Thoracic aorta (tissue), 2 donors: ENCODE measurements around the gene NARS2. TPM values are rescaled to one million over a fixed set of nuclear protein-coding genes. Genes with fewer than 3 reads are reported as not detected.

Experiments used
- ATAC-seq: fragments of 150-250 bp; one replicate; pipeline ENCODE4 v1.8.0; 2017; ENCODE audit warnings: low read depth; ENCODE audit not compliant: insufficient number of reproducible peaks, low FRiP score
- DNase-seq: peaks from one replicate; pipeline ENCODE4 v3.0.0-alpha.2; 2020; ENCODE audit warnings: low spot score
- H3K27ac ChIP-seq, 2 donors: fragments of 200-600 bp; sonication (generic); 1 replicate in 1 of 2; 2 replicates in 1 of 2; pipeline ENCODE4 v1.5.1; 2016; ENCODE audit warnings: mild to moderate bottlenecking in 2 of 2, moderate library complexity in 2 of 2
- H3K27me3 ChIP-seq: fragments of 200-600 bp; sonication (generic); replicated peaks from 2 replicates; pipeline ENCODE4 v1.6.0; 2016; ENCODE audit warnings: mild to moderate bottlenecking; ENCODE audit not compliant: insufficient read depth
- H3K36me3 ChIP-seq: fragments of 200-600 bp; sonication (generic); one replicate; pipeline ENCODE4 v1.5.1; 2016
- H3K4me1 ChIP-seq, 2 donors: fragments of 200-600 bp; sonication (generic); 1 replicate in 1 of 2; 2 replicates in 1 of 2; pipeline versions ENCODE4 v1.5.1 to v1.6.0; 2016; ENCODE audit warnings: low read depth in 2 of 2, mild to moderate bottlenecking in 1 of 2; ENCODE audit not compliant: control insufficient read depth in 1 of 2
- H3K4me3 ChIP-seq: fragments of 200-600 bp; sonication (generic); 2 replicates; pipeline ENCODE4 v1.5.1; 2016; ENCODE audit warnings: mild to moderate bottlenecking
- H3K9me3 ChIP-seq: fragments of 200-600 bp; sonication (generic); 2 replicates; pipeline ENCODE4 v1.5.1; 2016
- total RNA-seq, 2 donors: library from RNA; depleted of rRNA; stranded (reverse); fragments of >200 nt; gene quantifications; one replicate each; pipeline versions ENCODE4 v1.1.0 to v1.2.3, GENCODE V29; 2016
- TF ChIP-seq, protein P1 (sequence below): fragments of 200-600 bp; sonication (generic); IDR thresholded peaks from one replicate; pipeline ENCODE4 v1.5.1; 2019; ENCODE audit warnings: antibody characterized with exemption

The NARS2 gene
- total RNA-seq, 2 donors from 2014 or later = 5.6 to 9.2 TPM

DNA sequence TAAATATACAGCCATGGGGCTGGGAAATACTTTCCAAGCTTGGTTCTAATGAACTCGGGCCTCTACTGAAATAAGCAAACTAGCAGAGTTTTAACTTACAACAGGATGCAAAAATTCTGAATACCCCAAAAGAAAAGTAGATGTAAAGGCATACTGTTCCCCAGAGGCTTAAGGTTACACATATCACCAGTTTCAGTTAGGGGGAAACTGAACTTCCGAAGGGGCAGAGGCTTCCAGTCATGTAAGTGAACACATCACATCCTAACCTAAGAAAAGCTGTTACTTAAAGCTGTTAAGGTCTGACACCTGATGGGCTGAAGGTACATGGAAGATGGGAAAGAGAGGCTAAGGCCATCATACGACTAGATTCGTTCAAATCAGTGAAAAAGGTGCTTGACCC is 159.3 kb downstream of the NARS2 start:
- Histone ChIP-seq H3K4me1 (peaks cover 10 to 47% of the 10 kb centered on the region in 2 donors), H3K9me3 (peaks cover 2% of the 10 kb centered on the region), H3K4me3 (no peak overlapping the region), H3K36me3 (peaks cover under 1% of the 10 kb centered on the region), H3K27ac (peak overlapping the region; percentile 46 to 97), H3K27me3 (no peaks in the 10 kb centered on the region)
- TF ChIP-seq, protein P1, sequence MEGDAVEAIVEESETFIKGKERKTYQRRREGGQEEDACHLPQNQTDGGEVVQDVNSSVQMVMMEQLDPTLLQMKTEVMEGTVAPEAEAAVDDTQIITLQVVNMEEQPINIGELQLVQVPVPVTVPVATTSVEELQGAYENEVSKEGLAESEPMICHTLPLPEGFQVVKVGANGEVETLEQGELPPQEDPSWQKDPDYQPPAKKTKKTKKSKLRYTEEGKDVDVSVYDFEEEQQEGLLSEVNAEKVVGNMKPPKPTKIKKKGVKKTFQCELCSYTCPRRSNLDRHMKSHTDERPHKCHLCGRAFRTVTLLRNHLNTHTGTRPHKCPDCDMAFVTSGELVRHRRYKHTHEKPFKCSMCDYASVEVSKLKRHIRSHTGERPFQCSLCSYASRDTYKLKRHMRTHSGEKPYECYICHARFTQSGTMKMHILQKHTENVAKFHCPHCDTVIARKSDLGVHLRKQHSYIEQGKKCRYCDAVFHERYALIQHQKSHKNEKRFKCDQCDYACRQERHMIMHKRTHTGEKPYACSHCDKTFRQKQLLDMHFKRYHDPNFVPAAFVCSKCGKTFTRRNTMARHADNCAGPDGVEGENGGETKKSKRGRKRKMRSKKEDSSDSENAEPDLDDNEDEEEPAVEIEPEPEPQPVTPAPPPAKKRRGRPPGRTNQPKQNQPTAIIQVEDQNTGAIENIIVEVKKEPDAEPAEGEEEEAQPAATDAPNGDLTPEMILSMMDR = no peak
- ATAC-seq (no peak), DNase-seq (no peak)

DNA sequence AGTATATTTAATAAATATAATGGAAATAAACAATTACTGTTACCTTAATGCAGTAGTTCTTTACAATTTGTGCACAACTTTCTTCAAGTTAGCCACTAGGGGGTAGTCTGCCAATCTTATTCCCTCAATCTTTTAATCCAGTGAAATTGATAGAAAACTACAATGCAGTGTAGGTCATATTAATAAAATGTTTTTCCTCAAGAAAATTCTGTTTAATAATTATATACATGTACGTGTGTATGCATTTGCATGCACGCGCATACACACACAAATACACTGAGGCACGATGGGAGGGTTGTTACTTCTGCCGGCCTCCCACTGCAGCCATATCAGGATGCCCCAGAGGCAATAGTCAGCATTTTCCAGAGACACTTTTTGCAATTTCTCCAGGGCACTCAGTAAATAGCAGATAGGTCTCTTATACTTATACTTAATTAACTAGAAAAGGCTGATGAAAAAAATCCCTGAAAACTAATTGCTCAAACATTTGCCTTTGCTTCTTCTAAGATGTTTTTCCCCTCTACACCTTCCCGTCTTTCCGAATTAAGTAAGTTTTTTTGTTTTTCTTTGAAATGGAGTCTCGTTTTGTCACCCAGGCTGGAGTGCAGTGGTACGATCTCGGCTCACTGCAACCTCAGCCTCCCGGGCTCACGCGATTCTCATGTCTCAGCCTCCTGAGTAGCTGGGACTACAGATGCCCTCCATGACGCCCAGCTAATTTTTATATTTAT is 160.2 kb downstream of the NARS2 start:
- Histone ChIP-seq H3K4me3 (no peak overlapping the region), H3K36me3 (peaks cover 3% of the 10 kb centered on the region), H3K4me1 (peaks cover 4 to 38% of the 10 kb centered on the region in 2 donors), H3K27ac (no peak overlapping the region), H3K27me3 (no peaks in the 10 kb centered on the region), H3K9me3 (peaks cover 10% of the 10 kb centered on the region)
- TF ChIP-seq, protein P1 = peak; percentile 46
- ATAC-seq = no peak
- no peak for DNase-seq

DNA sequence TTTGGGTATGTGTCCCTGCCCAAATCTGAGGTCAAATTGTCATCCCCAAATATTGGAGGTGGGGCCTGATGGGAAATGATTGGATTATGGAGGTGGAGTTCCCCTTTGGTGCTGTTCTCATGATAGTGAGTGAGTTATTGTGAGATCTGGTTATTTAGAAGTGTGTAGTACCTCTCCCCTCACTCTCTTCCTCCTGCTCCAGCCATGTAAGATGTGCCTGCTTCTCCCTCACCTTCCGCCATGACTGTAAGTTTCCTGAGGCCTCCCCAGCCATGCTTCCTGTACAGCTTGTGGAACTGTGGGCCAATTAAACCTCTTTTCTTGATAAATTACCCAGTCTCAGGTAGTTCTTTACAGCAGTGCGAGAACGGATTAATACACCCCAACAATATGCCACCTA is 166.0 kb downstream of the NARS2 start:
- ATAC-seq = no peak
- Histone ChIP-seq H3K27me3 (no peaks in the 10 kb centered on the region), H3K36me3 (peaks cover 3% of the 10 kb centered on the region), H3K4me1 (peaks cover 4 to 5% of the 10 kb centered on the region in 2 donors), H3K27ac (no peak overlapping the region), H3K4me3 (no peak overlapping the region), H3K9me3 (peaks cover 10% of the 10 kb centered on the region)
- TF ChIP-seq, protein P1 = no peak
- no peak for DNase-seq

DNA sequence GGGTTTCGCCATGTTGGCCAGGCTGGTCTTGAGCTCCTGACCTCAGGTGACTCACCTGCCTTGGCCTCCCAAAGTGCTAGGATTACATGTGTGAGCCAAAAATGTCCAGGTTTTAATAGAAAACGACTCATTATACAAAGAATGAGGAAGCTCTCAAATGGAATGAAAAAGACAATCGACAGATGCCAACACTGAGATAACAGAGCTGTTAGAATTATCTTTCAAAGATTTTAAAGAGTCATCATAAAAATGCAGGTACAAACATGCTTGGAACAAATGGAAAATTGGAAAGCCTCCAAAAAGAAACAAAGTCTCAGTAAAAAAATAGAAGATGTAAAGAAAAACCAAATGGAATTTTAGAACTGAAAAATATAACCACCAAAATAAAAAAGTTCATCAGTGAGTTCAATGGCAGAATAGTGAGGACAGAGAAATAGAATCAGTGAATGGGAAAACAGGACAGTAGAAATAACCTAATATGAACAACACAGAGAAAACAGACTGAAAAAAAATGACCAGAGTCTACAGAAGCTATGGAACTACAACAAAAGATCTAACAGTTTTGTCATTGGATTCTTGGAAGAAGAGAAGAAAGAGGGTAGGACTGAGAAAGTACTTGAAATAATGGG is 168.0 kb downstream of the NARS2 start:
- no peak overlapping the region for H3K4me3 ChIP-seq
- H3K27me3 ChIP-seq = no peaks in the 10 kb centered on the region
- H3K36me3 ChIP-seq = peaks cover 3% of the 10 kb centered on the region
- H3K9me3 ChIP-seq = peaks cover 10% of the 10 kb centered on the region
- ATAC-seq (no peak), DNase-seq (no peak)
- TF ChIP-seq, protein P1 = no peak
- peaks cover 5 to 7% of the 10 kb centered on the region in 2 donors for H3K4me1 ChIP-seq
- H3K27ac ChIP-seq = no peak overlapping the region

DNA sequence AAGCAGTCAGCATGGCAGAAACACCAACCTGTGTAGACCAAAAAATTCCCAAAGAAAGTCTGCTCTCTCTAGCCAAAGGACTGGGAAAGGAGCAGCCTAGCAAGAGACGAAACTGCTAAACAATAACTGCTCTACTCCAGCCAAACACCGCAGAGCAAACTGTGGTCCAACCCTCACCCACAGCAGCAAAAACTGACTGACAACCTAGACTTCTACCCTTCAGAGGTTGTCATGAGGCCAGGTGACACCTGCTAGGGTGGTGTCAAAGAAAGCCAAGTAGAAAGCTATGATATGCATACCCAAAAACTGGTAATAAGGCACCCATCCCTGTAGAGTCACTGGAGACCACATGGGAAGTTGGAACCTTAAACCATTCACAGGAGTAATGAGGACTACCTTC is 168.9 kb downstream of the NARS2 start:
- no peak overlapping the region for H3K27ac ChIP-seq
- no peak for DNase-seq
- no peak for ATAC-seq
- TF ChIP-seq, protein P1 = no peak
- no peak overlapping the region for H3K4me3 ChIP-seq
- H3K4me1 ChIP-seq = peaks cover 10 to 11% of the 10 kb centered on the region in 2 donors
- peaks cover 3% of the 10 kb centered on the region for H3K36me3 ChIP-seq
- no peaks in the 10 kb centered on the region for H3K27me3 ChIP-seq
- H3K9me3 ChIP-seq = peaks cover 10% of the 10 kb centered on the region
